ENCODE results near the gene CAPS2.

The CAPS2 gene

DNA sequence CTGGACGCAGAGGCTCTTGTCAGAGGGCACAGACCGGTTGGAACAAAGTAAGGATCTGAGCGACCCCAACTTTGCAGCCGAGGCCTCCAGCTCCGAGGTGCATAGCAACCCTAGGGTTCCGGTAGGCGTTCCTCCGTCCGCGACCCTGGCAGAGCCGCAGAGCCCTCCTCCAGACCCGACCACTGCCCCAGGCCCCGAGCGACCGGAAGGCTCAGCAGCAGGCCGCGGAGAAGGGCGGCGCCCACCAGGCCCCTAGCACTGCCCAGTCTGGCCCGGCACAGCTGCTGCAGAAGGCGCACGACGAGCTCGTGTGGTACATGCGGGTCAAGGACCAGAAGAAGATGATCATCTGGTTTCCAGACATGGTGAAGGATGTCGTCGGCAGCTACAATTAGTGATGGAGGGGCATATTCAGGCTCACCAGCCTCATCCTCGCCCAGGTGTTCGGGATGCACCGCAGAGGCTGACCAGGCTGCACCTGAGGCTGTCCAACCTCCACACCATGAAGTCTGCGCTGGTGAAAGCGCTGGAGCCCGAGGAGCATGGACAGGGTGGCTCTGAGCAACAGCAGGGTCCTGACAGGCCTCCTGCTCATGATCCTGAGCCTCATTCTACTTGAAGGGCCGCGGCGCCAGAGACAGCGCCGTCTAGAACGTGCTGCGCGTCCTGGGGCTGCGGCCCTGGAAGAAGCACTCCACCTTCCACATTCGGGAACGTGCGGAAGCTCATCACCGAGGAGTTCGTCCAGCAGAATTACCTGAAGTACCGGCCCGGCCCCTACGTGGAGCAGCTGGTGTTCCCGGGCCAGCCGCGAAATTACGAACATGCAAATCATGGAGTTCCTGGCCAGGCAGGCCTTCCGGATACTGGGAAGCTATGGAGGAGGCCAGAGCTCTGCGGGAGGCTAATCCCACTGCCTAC lies 24.5 kb downstream of the CAPS2 start:
- no peak for DNase-seq (ENCODE audit: low read depth)

DNA sequence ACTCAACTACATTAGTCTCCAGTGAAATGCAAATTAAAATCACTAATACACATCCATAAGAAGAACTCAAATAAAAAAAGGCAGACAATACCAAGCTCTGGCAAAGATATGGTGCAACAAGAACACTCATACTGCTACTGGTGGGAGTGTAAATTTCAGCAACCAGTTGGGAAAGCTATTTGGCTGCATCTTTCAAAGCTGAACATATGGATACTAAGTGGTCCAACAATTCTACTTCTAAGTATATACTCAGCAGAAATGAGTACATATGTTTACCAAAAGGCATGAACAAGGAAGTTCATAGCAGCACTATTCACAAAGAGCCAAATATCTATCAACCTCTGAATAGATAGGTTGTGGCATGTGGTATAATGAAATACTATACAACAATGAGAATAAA lies 27.3 kb downstream of the CAPS2 start:
- no peak for DNase-seq (ENCODE audit: low read depth)

DNA sequence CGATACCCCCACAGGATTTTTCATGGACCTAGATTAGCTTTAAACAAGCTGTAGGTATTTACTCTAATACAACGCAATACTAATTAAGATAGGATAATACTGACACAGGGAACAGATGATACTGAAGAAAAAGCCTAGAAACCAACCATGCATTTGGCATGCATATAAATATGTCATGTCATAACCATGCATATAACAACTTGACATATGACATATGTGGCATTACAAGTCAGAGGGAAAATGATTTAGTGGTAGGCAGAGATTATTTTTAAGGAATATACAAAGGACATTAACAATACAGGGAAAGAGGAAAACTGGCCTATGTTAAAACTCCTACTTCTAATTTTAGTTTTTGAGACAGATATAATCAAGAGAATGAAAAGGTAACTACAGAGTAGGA lies 27.9 kb downstream of the CAPS2 start:
- no peak for DNase-seq (ENCODE audit: low read depth)

DNA sequence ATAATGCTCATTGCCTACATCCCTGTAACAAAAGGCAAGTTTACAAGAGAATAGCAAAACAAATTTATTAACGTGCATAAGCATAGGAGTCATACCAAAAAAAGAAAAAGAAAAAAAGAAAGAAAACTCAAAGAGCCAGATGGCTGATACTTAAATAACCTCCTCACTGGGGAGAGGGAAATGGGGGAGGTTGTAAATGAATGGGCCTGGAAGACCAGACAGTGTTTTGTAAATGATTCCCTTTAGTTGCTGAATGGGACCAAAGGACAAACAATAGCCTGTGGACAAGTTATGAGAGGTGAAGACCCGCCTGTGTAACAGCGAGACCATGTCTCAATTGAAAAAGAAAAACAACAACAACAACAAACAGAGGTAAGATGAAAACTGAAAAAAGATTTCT lies 35.3 kb downstream of the CAPS2 start:
- DNase-seq (ENCODE audit: low read depth): no peak

DNA sequence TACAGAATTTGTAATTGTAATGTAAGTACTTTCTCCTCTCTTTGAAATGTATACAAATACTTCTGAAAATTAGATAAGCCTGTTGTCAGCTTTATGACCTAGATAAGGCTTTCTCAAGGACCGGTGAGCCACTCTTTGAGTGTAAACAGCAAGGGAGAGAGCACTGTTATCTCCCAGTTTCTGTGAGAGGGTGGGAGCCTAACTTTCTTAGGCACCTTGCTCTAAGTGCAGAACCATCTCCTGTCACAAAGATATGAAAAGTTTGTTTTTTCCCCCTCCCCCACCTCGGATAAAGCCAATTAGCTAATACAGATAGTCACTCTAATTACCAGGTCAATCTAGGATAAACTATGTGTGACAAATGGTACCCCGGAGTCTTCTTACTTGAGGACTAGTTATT lies 35.8 kb downstream of the CAPS2 start:
- no peak for DNase-seq (ENCODE audit: low read depth)

DNA sequence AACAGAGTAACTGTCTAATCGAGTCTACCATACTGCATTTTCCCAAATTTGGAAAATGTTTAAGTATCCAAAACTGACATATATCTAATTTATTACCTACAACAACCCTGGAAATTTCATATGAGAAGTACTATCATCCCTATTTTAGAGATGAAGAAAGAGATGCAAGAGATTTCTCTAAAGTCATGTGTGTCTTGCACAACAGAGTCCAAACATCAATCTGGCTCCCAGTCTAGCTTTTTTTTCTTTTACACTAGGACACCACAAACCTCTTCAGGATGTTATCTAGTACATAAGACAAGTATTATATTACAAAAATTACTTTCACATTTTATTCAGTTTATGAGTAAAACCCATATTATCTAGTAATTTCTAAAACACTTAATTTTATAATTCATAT lies 39.1 kb downstream of the CAPS2 start:
- no peak for DNase-seq (ENCODE audit: low read depth)

DNA sequence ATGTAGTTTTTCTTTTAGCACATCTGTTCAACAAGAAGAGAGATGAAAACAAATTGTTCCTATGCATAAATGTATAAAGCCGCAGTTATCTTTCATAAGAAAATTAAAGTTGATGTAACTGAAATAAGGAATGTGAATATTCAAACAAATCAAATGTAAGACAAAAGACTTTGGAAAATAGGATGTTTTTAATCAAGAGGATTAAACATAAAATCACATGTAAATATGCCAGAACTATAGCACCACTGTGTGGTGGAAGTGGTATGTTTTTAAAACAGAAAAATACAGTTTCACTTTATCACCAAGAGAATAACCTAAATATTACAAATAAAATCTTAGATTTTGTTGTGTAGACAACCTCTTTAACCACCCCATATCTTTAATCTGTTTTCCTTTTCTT lies 40.4 kb downstream of the CAPS2 start:
- peak; percentile 22 for DNase-seq (ENCODE audit: low read depth)

DNA sequence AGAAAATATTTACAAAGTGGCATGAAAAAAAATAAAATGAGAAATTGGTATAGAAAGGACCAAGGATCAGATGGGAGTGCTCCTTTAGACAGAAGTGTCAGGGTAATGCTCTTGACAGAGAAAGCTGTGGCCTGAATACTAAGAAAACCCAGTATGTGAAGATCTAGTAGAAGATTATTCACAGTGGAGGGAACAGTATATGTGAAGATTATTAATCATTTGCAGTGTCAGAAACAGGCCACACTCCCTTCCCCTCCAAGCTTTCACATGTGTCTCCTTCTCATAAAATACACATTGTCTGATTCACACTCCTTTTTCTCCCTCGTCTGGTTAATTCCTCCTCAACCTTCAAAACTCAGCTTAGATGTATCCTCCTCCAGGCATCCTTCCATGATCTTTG lies 41.3 kb downstream of the CAPS2 start:
- no peak for DNase-seq (ENCODE audit: low read depth)

DNA sequence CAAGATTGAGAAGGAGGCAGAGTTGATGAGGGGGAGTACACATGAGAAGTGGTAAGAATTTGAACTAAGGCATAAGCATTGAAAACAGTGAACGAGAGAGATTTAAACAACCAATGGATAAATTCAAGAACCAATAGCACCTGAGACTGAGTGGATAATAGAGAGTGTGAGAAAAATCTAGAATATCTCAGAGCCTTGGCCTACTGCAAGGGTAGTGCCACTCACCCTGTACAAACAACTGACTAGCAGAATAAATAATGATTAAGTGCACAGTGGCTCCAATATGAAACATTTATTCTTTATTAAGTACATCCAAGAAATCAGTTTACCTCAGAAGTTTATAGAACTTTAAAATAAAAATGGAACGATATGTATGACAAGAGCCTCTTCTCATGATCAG lies 54.4 kb downstream of the CAPS2 start:
- DNase-seq (ENCODE audit: low read depth): no peak

DNA sequence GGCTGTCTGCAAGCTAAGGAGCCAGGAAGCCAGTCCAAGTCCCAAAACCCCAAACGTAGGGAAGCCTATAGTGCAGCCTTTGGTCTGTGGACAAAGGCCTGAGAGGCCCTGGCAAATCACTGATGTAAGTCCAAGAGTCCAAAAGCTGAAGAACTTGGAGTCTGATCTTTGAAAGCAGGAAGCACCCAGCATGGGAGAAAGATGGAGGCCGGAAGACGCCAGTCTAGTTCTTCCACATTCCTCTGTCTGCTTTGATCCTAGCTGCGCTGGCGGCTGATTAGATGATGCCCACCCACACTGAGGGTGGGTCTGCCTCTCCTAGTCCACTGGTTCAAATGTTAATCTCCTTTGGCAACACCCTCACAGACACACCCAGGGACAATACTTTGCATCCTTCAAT lies 58.5 kb downstream of the CAPS2 start:
- no peak for DNase-seq (ENCODE audit: low read depth)

DNA sequence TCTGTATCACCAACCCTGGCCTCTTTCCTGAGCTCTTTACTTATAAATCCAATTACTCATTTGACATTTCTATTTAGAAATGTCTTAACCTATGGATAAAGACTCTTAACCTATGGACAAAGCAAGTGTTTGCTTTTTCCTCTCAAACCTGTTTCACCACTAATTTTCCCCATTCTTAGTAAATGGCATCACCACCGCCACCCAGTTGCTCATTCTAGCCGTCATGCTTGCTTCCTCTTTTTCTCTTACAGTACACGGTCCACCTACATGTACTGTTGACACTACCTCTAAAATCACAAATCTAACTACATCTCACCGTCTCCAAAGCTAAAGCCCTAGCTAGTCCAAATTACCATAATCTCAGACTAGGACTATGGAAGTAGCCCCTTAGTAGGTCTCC lies 60.0 kb downstream of the CAPS2 start:
- no peak for DNase-seq (ENCODE audit: low read depth)

DNA sequence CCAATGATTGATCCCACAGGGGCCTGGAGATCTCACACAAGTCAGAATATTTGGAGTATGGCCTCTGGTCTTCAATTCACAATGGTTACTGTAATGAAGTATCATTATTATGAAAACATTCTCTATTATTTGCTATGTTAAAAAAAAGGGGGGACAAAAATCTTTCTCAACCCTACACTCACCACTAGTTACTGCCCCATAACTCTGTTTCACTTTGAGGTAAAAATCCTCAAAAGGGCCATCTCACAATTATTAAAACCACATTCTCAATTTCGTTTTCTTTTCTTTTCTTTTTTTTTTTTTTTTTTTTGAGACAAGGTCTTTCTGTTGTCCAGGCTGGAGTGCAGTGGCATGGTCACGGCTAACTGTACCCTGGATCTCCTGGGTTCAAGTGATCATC lies 60.9 kb downstream of the CAPS2 start:
- DNase-seq (ENCODE audit: low read depth): no peak

DNA sequence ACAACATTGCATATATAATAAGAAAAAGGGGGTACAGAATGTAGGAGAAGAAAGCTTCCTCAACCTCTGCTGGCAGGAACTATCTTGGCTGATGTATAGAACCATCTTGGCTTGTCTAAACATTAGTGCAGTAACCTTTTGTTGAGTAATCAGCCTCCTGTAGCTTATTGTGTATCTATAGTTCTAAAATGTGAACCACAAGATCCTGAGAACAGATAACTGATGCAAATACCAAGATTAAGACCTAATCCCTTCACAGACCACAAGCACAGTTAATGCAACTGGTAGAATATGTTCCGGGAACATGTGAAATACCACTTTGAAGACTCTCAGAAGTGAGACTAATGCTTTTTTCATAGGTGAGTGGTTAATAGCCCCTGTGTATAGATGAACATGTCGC lies 69.8 kb downstream of the CAPS2 start:
- DNase-seq (ENCODE audit: low read depth): no peak

DNA sequence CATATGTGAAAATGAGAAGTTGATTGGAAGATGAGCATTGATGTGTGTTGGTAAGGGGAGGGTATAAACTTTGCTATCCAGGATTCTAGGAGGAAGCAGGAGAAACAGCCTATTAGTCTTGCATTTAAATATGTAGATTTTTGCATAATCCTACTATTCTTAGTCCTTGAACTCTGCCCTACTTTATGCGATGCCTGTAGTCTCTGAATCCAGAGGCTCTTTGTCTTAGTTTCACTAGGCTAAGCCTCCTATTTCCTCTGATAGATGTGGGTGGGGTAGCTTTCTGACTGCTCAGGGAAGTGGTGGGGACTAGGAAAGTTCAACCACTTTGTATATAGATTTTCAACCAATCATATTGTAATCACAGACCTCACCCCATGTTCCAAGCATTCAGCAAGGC lies 71.0 kb downstream of the CAPS2 start:
- DNase-seq (ENCODE audit: low read depth): no peak

DNA sequence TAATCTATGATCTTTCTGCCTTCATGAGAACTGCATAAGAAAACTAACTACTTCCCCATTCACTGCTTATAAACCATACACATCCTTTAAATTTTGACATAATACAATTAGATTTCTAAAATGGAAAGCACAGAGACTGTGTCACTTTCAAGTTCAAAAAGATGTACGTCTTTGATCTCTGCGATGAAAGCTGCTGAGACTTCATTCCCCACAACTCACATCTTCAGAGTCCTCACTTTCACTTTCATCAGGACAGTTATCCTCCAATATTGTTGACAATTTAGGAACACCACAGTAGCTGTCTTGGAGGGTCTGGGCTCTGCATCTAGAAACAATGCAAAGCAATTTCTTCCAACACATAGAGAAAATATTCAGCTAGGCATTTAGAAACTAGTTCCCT lies 72.6 kb downstream of the CAPS2 start:
- DNase-seq (ENCODE audit: low read depth): no peak

DNA sequence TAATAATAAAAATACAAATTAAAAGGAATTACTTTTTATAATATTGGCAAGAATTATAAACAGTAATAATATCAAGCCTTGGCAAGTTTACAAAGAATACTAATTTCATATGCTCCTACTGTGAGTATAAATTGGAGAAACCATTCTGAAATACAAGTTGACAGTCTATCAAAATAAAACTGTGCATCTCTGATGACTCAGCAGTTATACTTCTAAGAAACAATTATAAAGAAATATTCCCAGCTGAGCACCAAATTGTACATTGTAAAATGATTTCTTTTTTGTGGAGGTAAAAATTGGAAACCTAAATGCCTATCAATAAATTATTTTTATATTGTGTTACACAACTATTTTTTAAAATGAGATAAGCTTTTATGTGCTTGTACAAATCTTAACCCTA lies 85.0 kb downstream of the CAPS2 start:
- DNase-seq (ENCODE audit: low read depth): no peak

DNA sequence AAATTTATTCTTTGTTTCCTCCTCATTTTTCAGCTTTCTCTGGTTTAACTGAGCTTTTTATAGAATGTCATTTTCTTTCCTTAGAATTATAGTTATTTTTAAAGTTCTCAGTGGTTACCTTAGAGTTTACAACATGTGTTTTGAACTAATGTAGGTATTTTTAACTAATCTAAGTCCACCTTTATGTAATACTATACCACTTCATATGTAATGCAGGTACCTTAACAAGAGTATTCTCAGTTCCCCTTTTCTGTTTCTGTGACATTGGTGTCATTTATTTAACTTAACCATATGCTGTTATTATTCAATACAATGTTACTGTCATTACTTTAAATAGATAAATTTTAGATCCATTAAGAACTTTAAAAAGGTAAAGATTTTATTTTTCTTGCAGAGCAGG lies 90.1 kb downstream of the CAPS2 start:
- DNase-seq (ENCODE audit: low read depth): no peak

DNA sequence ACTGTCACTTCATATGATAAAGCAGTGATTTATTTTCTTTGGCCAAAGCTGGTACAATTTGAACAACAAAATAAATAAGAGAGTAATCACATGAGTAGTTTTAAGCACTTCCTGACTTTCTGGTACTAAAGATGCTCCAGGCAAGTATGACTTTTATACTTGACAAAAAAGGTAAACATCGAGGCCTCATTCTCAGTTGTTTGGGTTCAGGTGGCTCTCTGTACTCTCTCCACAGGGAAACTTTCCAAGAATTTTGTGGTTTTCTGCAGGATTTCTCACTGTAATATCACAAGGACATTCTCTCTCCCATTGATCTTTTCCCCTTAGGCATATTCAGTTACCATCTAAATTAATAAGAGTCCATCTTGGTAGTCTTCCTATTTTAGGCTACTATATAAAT lies 93.9 kb downstream of the CAPS2 start:
- DNase-seq (ENCODE audit: low read depth): no peak

DNA sequence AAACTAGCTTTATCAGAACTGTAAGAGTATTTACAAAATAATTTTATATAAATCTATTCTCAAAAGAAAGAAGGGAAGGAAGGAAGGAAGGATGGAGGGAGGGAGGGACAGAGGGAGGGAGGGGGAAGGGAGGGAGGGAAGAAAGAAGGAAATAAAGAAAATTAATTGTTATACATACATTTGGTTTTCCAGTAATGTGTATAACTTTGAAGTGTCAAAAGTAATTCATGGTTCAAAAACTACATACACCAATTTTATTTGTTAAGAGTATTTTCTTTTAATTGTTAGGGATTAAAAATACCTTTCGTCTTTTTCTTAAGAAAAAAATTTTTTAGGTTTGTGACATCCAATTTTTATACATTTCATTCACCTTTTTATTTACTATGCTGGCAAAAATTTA lies 103.0 kb downstream of the CAPS2 start:
- no peak for DNase-seq (ENCODE audit: low read depth)

Measured in EH (cell line).